Activated naive CD8-positive, alpha-beta T cell (primary cell): ENCODE measurements around the gene SLC44A5.
"Not testable (repeated sequence)": the region's sequence is repeated elsewhere in the genome, so short reads cannot be mapped to it uniquely, and the experiment has no call there.

Experiments
- H3K27ac Mint-ChIP-seq: one replicate; pipeline ENCODE4 v1.8.0; 2021; ENCODE audit warnings: mixed read lengths
- H3K27me3 Mint-ChIP-seq: one replicate; pipeline ENCODE4 v1.8.0; 2021; ENCODE audit warnings: mixed read lengths
- H3K36me3 Mint-ChIP-seq: one replicate; pipeline ENCODE4 v1.8.0; 2021; ENCODE audit warnings: mixed read lengths
- H3K4me1 Mint-ChIP-seq: one replicate; pipeline ENCODE4 v1.8.0; 2021; ENCODE audit warnings: low read depth, mixed read lengths
- H3K4me3 Mint-ChIP-seq: one replicate; pipeline ENCODE4 v1.8.0; 2021; ENCODE audit warnings: mild to moderate bottlenecking, mixed read lengths
- H3K9me3 Mint-ChIP-seq: one replicate; pipeline ENCODE4 v1.8.0; 2021; ENCODE audit warnings: low read depth, mixed read lengths

SLC44A5 gene

DNA sequence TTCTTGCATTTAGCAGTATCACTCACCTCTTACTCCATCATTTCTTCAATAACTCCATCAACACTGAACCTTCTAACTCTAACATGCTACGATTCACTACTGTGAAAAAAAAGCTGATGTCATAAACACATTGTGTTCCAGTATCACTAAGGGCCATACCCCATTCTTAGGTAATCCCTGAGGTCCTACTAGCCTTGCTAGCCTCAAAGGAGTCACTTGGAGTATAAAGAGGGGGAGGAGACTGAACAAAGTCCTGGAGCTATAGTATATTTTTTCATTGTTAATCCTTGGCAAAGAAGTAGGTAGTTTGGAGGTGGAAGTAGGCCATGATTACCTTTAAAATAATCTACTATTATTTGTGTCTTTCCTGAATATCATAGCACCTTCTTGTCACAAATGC, at the start of gene SLC44A5:
SLC44A5 (minus strand) TSS at position 101 of the 400 bp plus-strand sequence. CDS start 69,667 bp downstream, outside the sequence.
- no peaks in the 10 kb centered on the region for H3K9me3 Mint-ChIP-seq
- H3K4me1 Mint-ChIP-seq: peaks cover 13% of the 10 kb centered on the region

DNA sequence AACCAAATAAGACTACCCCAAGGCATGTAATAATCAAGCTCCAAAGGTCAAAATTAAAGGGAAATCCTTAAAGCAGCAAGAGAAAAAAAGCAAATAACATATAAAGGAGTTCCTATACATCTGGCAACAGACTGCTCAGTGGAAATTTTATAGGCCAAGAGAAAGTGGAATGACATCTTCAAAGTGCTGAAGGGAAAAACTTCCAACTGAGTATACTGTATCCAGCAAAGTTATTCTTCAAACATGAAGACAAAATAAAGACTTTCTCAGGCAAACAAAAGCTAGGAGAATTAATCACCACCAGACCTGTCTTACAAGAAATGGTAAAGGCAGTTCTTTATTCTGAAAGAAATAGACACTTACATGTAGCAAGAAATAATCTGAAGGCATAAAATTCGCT, 45.0 kb upstream of the SLC44A5 start:
- Mint-ChIP-seq H3K4me1 (no peaks in the 10 kb centered on the region), H3K9me3 (peaks cover 13% of the 10 kb centered on the region), H3K4me3 (no peak overlapping the region), H3K27ac (no peak overlapping the region), H3K27me3 (peaks cover 12% of the 10 kb centered on the region), H3K36me3 (peaks cover 4% of the 10 kb centered on the region)

More for the DNA sequence above, at the start of gene SLC44A5:
- Mint-ChIP-seq H3K36me3 (no peaks in the 10 kb centered on the region), H3K27me3 (peaks cover 55% of the 10 kb centered on the region), H3K27ac (no peak within 1 kb of the TSS), H3K4me3 (no peak within 1 kb of the TSS)

DNA sequence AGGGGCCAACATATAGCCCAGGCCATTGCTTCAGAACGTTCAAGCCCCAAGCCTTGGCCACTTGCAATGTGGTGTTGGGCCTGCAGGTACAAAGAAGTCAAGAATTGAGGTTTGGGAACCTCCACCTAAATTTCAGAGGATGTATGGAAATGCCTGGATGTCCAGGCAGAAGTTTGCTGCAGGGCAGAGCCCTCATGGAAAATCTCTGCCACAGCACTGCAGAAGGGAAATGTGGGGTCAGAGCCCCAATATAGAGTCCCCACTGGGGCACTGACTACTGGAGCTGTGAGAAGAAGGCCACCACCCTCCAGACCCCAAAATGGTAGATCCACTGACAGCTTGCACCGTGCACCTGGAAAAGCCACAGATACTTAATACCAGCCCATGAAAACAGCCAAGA, 36.3 kb upstream of the SLC44A5 start:
- not testable (repeated sequence) for H3K4me3 Mint-ChIP-seq, H3K4me1 Mint-ChIP-seq, H3K9me3 Mint-ChIP-seq, H3K27me3 Mint-ChIP-seq, H3K27ac Mint-ChIP-seq, H3K36me3 Mint-ChIP-seq

DNA sequence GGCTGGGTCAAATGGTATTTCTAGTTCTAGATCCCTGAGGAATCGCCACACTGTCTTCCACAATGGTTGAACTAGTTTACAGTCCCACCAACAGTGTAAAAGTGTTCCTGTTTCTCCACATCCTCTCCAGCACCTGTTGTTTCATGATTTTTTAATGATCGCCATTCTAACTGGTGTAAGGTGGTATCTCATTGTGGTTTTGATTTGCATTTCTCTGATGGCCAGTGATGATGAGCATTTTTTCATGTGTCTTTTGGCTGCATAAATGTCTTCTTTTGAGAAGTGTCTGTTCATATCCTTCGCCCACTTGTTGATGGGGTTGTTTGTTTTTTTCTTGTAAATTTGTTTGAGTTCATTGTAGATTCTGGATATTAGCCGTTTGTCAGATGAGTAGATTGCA, 34.2 kb upstream of the SLC44A5 start:
- H3K9me3 Mint-ChIP-seq, H3K27ac Mint-ChIP-seq: not testable (repeated sequence)

DNA sequence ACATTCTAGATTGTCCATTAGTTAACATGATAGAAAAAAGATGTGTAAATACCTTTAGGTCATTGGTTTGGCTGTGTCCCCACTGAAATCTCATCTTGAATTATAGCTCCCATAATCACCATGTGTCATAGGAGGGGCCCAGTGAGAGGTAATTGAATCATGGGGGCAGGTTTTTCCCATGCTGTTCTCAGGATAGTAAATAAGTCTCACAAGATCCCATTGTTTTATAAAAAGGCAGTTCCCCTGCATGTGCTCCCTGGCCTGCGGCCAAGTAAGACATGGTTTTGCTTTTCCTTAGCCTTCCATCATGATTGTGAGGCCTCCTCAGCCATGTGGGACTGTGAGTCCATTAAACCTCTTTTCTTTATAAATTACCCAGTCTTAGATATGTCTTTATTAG, 32.5 kb upstream of the SLC44A5 start:
- no peaks in the 10 kb centered on the region for H3K4me1 Mint-ChIP-seq
- no peak overlapping the region for H3K27ac Mint-ChIP-seq
- no peaks in the 10 kb centered on the region for H3K9me3 Mint-ChIP-seq
- peaks cover 2% of the 10 kb centered on the region for H3K36me3 Mint-ChIP-seq
- no peak overlapping the region for H3K4me3 Mint-ChIP-seq
- H3K27me3 Mint-ChIP-seq: peaks cover 5% of the 10 kb centered on the region

More for the DNA sequence above, 34.2 kb upstream of the SLC44A5 start:
- H3K27me3 Mint-ChIP-seq, H3K4me3 Mint-ChIP-seq, H3K36me3 Mint-ChIP-seq, H3K4me1 Mint-ChIP-seq: not testable (repeated sequence)

DNA sequence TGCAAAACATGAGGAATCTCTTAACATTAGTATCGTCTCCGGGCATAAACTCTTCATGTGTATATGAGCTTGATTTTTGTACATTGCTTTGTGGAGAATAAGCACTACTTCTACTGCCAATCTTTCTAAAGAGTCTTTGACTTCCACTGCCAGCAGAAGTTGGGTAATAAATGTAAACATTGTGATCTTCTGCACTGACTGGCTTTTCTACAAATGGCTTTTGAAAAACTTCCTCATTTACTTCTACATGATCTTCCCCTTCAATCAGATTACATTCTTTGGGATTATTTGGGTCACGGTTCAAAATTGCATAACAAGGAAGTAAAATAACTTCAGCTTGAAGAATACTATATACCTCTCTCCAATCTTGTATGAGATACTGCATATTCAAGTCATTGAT, 30.4 kb upstream of the SLC44A5 start:
- no peaks in the 10 kb centered on the region for H3K36me3 Mint-ChIP-seq
- no peaks in the 10 kb centered on the region for H3K9me3 Mint-ChIP-seq
- no peak overlapping the region for H3K4me3 Mint-ChIP-seq
- H3K27ac Mint-ChIP-seq: no peak overlapping the region
- H3K4me1 Mint-ChIP-seq: no peaks in the 10 kb centered on the region
- peaks cover 7% of the 10 kb centered on the region for H3K27me3 Mint-ChIP-seq

DNA sequence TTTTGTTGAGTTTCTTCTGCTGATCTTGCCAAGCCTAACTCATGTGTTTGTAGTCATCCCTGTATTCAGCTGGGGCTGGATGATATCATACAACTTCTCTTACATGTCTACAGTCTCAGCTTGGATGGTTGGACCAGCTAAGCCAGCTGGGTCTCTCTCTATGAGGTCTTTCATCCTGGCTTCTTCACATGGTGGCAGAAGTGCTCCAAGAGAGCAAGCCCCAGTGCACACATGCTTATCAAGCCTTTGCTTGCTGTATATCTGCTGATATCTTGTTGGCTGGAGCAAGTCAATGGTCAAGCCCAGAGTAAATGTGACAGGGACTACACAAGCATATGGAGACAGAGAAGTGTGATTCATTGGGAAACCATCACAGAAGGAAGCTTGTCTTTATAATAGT, 29.2 kb upstream of the SLC44A5 start:
- H3K4me1 Mint-ChIP-seq: no peaks in the 10 kb centered on the region
- H3K27ac Mint-ChIP-seq: no peak overlapping the region
- H3K36me3 Mint-ChIP-seq: no peaks in the 10 kb centered on the region
- peaks cover 7% of the 10 kb centered on the region for H3K27me3 Mint-ChIP-seq
- no peaks in the 10 kb centered on the region for H3K9me3 Mint-ChIP-seq
- no peak overlapping the region for H3K4me3 Mint-ChIP-seq

DNA sequence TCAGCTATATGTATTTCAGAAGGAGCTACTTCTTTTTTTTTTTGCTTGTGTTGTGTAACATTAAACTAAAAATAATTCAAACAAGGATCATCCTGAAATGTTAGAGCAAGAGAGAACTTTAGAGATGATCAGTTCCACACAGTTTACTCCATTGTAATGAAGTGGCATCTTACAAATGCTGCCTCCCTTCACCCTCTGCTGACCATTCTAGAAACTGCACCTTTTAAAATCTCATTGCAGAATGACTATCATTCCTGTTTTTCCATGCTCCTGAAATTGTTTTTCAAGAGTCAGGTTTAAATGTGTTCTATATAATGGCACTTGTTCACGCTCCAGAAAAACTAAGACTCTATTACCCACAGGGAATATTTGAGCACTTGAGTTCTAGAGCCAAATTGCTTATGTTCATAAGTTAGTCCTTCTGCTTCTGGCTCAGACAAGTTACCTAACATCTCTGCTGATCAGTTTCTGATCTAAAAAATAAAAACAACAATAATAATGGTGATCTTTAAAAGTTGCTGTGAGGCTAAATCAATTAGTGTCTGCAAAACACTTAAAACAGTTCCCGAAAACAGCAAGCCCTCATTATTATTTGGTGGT, 21.5 kb upstream of the SLC44A5 start:
- H3K9me3 Mint-ChIP-seq: no peaks in the 10 kb centered on the region
- H3K36me3 Mint-ChIP-seq: no peaks in the 10 kb centered on the region
- peaks cover 6% of the 10 kb centered on the region for H3K27me3 Mint-ChIP-seq
- no peak overlapping the region for H3K27ac Mint-ChIP-seq
- H3K4me3 Mint-ChIP-seq: no peak overlapping the region
- H3K4me1 Mint-ChIP-seq: no peaks in the 10 kb centered on the region

DNA sequence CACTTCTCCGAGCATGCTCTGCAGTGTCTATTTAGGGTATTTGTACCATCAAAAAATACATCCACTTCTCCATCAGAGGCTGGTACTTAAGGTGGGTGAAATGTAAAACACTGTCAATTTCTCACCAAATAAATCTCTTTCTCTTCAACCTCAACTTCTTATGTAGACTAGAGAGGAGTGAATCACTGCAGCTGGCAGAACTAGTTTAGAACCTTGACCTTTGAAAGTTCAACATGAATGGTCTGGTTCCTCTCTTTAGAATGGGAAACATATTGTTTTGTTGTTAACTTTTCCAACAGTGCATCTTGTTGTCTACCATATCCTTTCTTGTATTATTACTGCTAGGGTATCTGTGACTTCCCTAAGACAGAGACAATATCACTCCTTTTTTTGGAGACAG, 20.1 kb upstream of the SLC44A5 start:
- Mint-ChIP-seq H3K36me3 (no peaks in the 10 kb centered on the region), H3K27me3 (peaks cover 8% of the 10 kb centered on the region), H3K9me3 (no peaks in the 10 kb centered on the region), H3K4me1 (no peaks in the 10 kb centered on the region), H3K4me3 (no peak overlapping the region), H3K27ac (no peak overlapping the region)

DNA sequence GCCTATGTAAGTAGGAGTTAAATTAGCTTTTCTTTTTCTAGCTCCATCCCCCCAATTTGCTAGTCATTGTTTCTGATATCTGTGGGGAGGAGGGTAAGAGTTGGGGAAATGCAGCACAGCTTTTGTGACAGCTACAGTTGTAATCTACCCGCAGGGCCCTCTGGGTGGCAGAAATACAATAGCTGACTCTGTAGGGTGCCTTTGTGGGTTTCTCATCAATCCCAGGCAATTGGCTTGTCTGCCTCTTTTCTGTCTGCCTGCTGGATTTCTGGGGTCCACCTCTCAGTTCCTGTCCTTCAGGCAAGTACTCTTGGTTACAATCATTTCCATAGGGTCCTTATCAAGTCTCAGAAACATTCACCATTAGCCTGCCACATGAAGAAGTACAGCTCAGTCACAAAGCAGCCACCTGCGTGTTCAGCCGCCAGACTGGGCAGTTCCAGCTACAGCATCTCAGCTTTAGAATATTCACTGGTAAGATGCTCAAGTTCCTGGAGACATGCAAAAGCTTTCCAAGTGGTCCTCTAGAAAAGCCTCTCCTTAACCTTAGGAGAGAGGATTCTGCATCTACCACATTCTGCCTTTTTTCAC, 19.2 kb upstream of the SLC44A5 start:
- H3K27ac Mint-ChIP-seq: no peak overlapping the region
- no peaks in the 10 kb centered on the region for H3K36me3 Mint-ChIP-seq

DNA sequence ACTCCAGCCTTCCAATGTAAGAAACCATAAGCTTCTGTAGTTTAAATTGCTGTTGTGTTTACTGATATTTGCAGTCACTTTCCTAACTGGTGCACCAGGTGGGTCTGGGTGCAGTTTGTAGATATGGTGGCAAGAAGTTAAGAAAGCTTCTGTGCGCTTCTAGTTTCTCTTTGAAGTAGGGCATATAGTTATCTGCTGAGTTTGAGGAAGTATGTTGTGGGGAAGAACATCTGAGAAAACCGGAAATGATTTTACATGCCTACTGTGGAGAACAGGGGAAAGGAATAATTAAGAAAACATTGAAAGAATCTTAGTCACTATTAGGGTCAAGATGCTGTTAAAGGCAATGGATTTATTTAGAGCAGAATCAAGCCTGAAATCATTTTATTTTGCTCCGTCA, 14.9 kb upstream of the SLC44A5 start:
- no peak overlapping the region for H3K4me3 Mint-ChIP-seq
- H3K4me1 Mint-ChIP-seq: no peaks in the 10 kb centered on the region
- H3K27ac Mint-ChIP-seq: no peak overlapping the region
- H3K9me3 Mint-ChIP-seq: no peaks in the 10 kb centered on the region
- peaks cover 15% of the 10 kb centered on the region for H3K27me3 Mint-ChIP-seq
- no peaks in the 10 kb centered on the region for H3K36me3 Mint-ChIP-seq

More for the DNA sequence above, 19.2 kb upstream of the SLC44A5 start:
- Mint-ChIP-seq H3K4me1 (no peaks in the 10 kb centered on the region), H3K4me3 (no peak overlapping the region), H3K9me3 (no peaks in the 10 kb centered on the region), H3K27me3 (peaks cover 8% of the 10 kb centered on the region)

DNA sequence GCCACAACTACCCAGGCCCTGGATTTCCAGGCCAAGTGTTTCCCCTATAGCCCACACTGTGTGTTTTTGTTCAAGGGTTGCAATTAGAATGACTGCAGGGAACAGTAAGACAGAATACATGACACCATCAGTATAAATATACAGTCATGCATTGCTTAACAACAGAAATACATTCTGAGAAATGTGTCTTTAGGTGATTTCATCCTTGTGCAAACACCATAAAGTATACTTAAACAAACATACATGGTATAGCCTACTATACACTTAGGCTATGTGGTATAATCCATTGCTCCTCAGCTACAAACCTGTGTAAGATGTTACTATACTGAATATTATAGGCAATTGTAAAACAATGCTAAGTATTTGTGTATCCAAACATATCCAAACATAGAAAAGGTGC, 7.5 kb upstream of the SLC44A5 start:
- Mint-ChIP-seq H3K27me3 (peaks cover 43% of the 10 kb centered on the region), H3K27ac (no peak overlapping the region), H3K4me3 (no peak overlapping the region), H3K9me3 (no peaks in the 10 kb centered on the region), H3K4me1 (peaks cover 19% of the 10 kb centered on the region), H3K36me3 (no peaks in the 10 kb centered on the region)

DNA sequence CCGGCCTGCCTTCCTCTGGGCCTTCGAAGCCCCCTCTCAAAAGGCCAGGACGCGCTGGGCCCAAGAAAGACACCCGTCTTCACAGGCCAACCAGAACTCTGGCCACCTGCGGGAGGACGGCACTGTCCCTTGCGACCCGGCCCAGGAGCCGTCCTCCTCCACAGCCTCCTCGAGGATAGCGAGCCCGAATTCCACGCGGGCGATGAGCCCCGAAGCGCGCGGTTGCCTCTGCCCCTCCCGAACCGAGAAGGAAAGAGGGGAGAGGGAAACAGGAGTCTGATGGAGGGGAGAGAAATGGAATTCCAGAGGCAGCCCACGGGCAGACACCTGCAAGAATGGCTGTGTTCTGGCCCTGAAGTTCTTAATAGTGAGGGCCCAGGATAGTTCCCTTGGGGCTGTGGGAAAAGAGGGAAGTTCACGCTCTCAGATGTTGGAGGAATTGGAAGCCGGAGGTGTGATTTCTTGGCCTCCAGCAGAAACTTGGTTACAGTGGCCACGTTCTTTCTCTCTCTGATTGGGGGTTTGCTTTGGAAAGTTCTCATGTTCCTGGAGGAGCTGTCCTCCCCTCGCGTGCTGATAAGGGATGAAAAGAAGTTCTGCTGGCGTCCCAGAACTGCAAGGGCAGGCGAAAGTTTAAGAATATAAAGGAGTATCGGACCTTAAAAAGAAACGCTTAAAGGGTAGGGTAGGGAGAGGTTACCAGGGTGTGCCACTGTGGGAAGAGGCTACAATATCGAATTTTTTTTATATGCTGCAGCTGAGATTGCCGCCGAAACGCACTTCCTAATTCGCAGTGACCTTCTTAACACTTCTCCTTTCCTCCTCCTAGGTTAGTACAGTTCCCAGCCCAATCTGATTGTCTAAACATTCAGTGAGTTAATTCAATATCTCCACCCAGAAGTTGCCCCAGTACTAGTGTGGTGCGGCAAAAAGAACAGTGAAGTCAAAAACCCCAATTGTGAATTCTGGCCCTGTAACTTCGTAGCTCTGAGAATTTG, 5.8 kb upstream of the SLC44A5 start:
- no peaks in the 10 kb centered on the region for H3K36me3 Mint-ChIP-seq
- H3K27me3 Mint-ChIP-seq: peaks cover 51% of the 10 kb centered on the region
- no peak overlapping the region for H3K27ac Mint-ChIP-seq
- peak overlapping the region; percentile 80 for H3K4me3 Mint-ChIP-seq
- no peaks in the 10 kb centered on the region for H3K9me3 Mint-ChIP-seq
- peaks cover 19% of the 10 kb centered on the region for H3K4me1 Mint-ChIP-seq

DNA sequence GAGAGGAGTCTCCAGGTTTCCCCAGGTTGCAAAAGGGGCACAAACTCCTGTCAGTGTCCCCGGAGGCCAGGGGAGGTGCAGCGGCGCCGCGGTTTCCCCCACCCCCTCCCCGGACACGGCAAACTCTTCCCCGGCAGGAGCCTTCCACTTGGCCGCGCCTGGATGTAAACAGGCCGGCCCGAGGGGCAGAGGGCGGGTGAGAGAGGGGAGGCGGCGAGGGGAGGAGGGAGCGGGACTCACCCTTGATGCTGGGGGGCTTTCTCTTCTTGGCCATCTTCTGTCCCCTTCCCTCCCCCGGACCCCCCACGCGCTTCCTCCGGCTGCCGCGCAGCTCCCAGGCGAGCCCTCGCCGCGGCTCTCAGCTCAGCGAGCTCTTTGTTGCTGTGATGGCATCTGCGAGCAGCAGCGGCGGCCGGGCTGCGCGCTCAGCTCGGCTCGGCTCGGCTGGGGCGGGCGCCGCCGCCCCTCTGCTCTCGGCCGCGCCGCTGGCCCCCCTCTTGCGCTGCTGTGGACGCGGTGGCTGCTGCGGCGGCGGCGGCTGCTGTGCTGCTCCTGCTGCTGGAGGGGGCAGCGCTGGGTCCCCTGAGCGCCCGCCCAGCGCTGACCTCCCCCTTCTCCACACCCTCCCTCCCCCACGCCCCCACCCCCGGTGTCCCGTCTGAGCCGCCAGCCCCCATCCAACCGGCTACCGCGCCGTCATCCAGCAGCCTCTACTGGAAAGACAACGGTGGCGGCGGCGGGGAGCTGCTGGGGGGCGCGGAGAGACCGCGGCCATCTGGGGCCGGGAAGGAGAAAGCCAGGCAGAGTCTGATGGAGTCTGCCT, 4.9 kb upstream of the SLC44A5 start:
- Mint-ChIP-seq H3K27ac (no peak overlapping the region), H3K4me1 (peaks cover 19% of the 10 kb centered on the region), H3K9me3 (no peaks in the 10 kb centered on the region), H3K27me3 (peaks cover 53% of the 10 kb centered on the region), H3K36me3 (no peaks in the 10 kb centered on the region), H3K4me3 (peak overlapping the region; percentile 82)
